Measurements from ENCODE around the gene EP400. TPM values are rescaled to one million over a fixed set of nuclear protein-coding genes. Genes with fewer than 3 reads are reported as not detected.

The EP400 gene
- total and polyA plus RNA-seq, 2 of the 4 experiments (the other 2 are of a cell fraction) = 4.3 to 11.4 TPM

GRCh38 chr12:131942671-131943070 is 7.1 kb upstream of the EP400 start:
- ChIA-PET CTCF (no interaction called here), POLR2A (ENCODE audit: unreplicated experiment) (no interaction called here)
- intact Hi-C loops (cut with micrococcal nuclease) (no loop called here), dilution Hi-C loops (cut with HindIII; ENCODE audit: low sequenced_read_pairs, unreplicated experiment) (no loop called here), in situ Hi-C loops (cut with MboI; ENCODE audit: low sequenced_read_pairs) (no loop called here)
- Histone ChIP-seq H4K91ac (ENCODE audit: insufficient read depth, low read depth, low read length) (no peak overlapping the region), H4K8ac (ENCODE audit: low read depth in 2 of 2, low read length in 2 of 2) (no peak overlapping the region), H3K23ac (ENCODE audit: low read depth, low read length) (no peak overlapping the region), H3K56ac (ENCODE audit: extremely low read depth, insufficient read depth, low read length) (no peak overlapping the region), H3K79me1 (ENCODE audit: low read depth in 1 of 2, low read length in 2 of 2) (peaks cover 0 to 7% of the 10 kb centered on the region in 2 experiments; a peak in 1 of 4 replicates), H3K9ac (ENCODE audit: low read depth, low read length) (no peak overlapping the region), H3K14ac (replicated peaks; ENCODE audit: low read depth, low read length) (no peak overlapping the region), H3K27ac (ENCODE audit: insufficient read depth, low read length) (no peak overlapping the region), H2AFZ (replicated peaks; ENCODE audit: low read length, poor library complexity) (no peak overlapping the region), H3K36me3 (ENCODE audit: control insufficient read depth, insufficient read depth, low read length) (peaks cover 35% of the 10 kb centered on the region), H3K4me2 (ENCODE audit: low read depth, low read length) (no peak overlapping the region), H2BK15ac (ENCODE audit: low read depth, low read length) (no peak overlapping the region), H3K18ac (ENCODE audit: low read depth, low read length) (no peak overlapping the region), H2BK20ac (ENCODE audit: low read depth, low read length) (no peak overlapping the region), H3K4ac (ENCODE audit: low read depth, low read length) (no peak overlapping the region), H3K9me3 (ENCODE audit: control insufficient read depth, insufficient read depth, low read length) (no peaks in the 10 kb centered on the region), H4K5ac (ENCODE audit: low read depth, low read length) (no peak overlapping the region), H3K4me1 (ENCODE audit: control insufficient read depth, insufficient read depth, low read length) (no peaks in the 10 kb centered on the region), H4K20me1 (ENCODE audit: insufficient read depth, low read length) (no peaks in the 10 kb centered on the region), H3K9me1 (ENCODE audit: insufficient read depth, low read length) (peaks cover 4% of the 10 kb centered on the region; the same call in 1 of the 2 replicates), H2BK5ac (ENCODE audit: low read depth, low read length, poor library complexity, severe bottlenecking) (no peak overlapping the region), H2AK5ac (ENCODE audit: low read depth, low read length) (no peak overlapping the region), H3K4me3 (ENCODE audit: insufficient read depth, low read depth, low read length) (no peak overlapping the region), H2AK9ac (replicated peaks; ENCODE audit: low read depth, low read length, poor library complexity) (peak overlapping the region; percentile 70), H3K27me3 (ENCODE audit: control insufficient read depth, insufficient read depth, low read length) (no peaks in the 10 kb centered on the region), H2BK120ac (ENCODE audit: low read depth, low read length) (no peak overlapping the region)
- DNase-seq (no peak), ATAC-seq (ENCODE audit: low read depth) (no peak)
- TF ChIP-seq MAZ (IDR thresholded peaks at IDR 0.05; ENCODE audit: borderline replicate concordance, low read depth, low read length) = no peak
- no peak for TF ChIP-seq NFE2L2 (IDR thresholded peaks at IDR 0.05; ENCODE audit: low read depth, low read length)
- TF ChIP-seq RCOR1 (IDR thresholded peaks at IDR 0.05; ENCODE audit: insufficient replicate concordance, low read length) = no peak
- TF ChIP-seq CTCF (conservative IDR thresholded peaks at IDR 0.05; ENCODE audit: low read depth, low read length) = no peak
- no peak for TF ChIP-seq POLR2A (IDR thresholded peaks at IDR 0.05; ENCODE audit: low read depth, low read length)
- no peak for TF ChIP-seq RAD21 (IDR thresholded peaks at IDR 0.05; ENCODE audit: low read length)
- no peak for TF ChIP-seq CHD1 (IDR thresholded peaks at IDR 0.05; ENCODE audit: low read depth, low read length)
- TF ChIP-seq SMC3 (IDR thresholded peaks at IDR 0.05; ENCODE audit: low read depth, low read length) = no peak
- no peak for TF ChIP-seq ELK1 (IDR thresholded peaks at IDR 0.05; ENCODE audit: borderline replicate concordance, low read depth, low read length)
- TF ChIP-seq CEBPB (IDR thresholded peaks at IDR 0.05; ENCODE audit: low read depth, low read length) = no peak
- TF ChIP-seq MXI1 (IDR thresholded peaks at IDR 0.05; ENCODE audit: borderline replicate concordance, low read depth, low read length) = no peak
- no peak for TF ChIP-seq FOS (IDR thresholded peaks at IDR 0.05; ENCODE audit: low read depth, low read length)
- no peak for TF ChIP-seq USF2 (IDR thresholded peaks at IDR 0.05; ENCODE audit: low read depth, low read length)
- no peak for TF ChIP-seq MAFK (IDR thresholded peaks at IDR 0.05; ENCODE audit: low read depth, low read length)
- TF ChIP-seq RFX5 (IDR thresholded peaks at IDR 0.05; ENCODE audit: low read depth, low read length) = no peak
- TF ChIP-seq BHLHE40 (IDR thresholded peaks at IDR 0.05; ENCODE audit: low read depth, low read length) = no peak
- 97% methylated on average over 5 of the region's 12 CpGs; no CpG with 5 or more reads in 1 of the 2 experiments for WGBS, 2 experiments (ENCODE audit: extremely low coverage in 2 of 2, insufficient read length in 1 of 2)
- no TSS peak for BruUV-seq (replicated peaks)
